ENCODE results near the gene GRAMD2A.

Gene GRAMD2A

DNA sequence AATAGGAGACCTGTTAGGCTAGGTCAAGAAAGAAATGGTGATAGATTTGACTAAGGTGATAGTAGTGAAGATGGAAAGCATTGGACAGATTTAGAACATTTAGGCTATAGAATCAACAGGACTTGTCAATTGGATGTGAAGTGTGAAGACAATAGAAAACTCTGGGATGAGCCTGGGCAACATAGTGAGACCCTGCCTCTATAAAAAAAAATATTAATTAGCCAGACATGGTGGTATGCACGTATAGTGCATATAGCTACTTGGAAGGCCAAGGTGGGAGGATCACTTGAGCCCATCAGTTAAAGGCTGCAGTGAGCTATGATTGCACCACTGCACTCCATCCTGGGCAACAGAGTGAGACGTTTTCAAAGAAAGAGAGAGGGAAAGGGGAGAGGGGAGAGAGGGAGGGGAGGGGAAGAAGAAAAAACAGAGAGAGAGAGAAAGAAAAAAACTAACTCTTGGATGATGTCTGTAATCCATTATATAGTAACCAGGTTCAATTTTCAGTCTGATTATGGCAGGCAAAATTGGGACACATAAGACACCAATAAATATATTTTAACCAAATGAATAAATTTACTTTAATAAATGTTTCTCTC, 69.8 kb downstream of the GRAMD2A start:
- no peak for DNase-seq

GRCh38 chr15:72124218-72124617, 73.4 kb downstream of the GRAMD2A start:
- no peak for DNase-seq

- DNase-seq: peak; percentile 98 to 99
Measured at GRCh38 chr15:72118017-72118978, 79.3 kb downstream of the GRAMD2A start, which contains the start of the genes MYO9A and SENP8. Gene MYO9A (minus strand): TSS chr15:72118150. CDS start chr15:72046563, 71,587 bp downstream. Gene SENP8 (plus strand): TSS chr15:72118403. CDS start chr15:72139624, 21,221 bp downstream.

DNA sequence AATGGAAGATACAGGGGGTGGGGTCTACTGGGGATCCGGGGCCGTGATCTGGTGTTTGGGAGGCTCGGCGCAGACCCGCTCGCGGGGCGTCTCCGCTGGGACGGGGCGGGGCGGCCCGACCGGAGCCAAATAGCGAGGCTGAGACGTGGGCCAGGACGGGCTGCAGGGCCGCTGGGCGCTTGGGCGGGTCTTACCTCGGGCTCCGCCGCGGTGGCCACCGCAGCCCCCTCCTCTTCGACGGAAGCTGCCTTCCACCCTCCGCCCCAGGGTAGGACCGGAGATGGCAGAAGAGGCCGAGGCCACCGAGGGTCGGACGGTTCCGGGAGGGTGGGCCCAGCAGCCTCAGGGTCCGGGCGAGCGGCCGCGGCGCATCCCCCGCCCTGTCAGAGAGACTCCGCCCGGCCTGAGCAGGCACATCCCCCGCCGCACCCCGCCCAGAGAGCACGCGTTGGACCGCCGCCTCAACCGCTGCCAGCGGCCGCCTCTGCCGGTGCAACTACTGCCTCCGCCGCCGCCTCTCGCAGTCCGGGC, 80.0 kb downstream of the GRAMD2A start:
- DNase-seq: peak; percentile 59 to 67

DNA sequence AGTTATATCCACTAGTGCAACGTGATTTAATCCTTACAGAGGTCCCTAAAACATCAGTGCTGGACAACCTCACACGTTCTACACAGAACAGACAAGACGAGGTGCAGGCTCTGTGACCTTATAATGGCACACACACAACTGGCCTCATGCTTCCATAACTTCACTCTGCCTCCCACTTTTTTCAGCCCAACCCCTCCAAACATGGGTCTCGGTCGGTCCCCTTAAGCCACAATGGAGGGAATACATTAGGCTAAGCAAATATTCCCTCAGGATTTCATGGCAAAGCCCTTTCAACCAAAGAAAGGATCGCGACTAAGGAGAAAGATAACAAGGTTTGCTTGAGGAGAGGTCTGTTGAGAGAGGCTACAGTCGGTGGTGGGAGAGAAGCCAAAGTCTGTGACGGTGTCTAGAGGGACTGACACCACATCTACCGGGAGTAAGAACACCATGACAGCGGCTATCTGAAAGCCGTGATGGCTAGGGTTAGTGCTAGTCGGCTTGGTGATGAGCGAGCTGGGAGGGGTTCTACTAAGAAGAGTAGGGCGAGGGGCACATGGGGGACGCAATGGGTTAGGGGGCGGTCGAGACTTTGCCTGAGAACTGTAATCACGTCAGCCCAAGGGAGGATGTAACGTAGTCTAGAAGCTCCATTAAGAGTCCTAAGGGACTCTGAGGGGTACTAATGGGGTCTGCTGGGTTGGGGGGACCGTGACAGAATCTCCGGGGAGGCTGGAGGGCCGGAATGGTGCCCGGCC, 80.7 kb downstream of the GRAMD2A start:
- no peak for DNase-seq

DNA sequence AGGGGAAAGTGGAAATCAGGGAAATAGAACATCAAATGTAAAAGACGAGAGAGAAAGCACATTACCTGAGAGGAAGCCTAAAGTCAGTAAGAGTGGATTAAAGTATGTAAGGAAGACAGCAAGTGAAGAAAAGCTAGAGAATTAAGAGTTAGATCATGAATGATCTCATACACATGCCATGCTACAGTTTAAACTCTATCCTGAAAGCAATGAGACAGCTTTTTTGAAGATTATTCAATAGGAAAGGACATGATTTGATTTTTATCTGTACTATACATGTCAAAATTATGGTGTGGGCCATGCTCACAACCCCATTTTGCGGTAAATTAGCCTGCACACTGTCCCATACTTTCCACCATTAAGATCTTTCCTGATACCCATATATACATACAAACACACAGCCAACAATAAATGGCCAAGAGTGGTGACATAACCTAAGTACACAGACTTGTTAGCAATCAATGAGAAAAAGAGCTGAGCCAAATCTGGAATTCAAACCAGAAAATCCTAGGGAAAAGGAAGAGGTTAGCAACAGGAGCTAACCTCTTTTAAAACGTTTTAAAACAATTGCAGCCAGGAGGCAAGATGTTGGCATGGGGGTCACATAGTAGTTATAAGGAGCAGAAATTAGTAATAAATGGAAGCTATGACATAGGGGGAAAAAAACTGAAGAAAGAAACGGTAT, 84.1 kb downstream of the GRAMD2A start:
- DNase-seq: no peak

DNA sequence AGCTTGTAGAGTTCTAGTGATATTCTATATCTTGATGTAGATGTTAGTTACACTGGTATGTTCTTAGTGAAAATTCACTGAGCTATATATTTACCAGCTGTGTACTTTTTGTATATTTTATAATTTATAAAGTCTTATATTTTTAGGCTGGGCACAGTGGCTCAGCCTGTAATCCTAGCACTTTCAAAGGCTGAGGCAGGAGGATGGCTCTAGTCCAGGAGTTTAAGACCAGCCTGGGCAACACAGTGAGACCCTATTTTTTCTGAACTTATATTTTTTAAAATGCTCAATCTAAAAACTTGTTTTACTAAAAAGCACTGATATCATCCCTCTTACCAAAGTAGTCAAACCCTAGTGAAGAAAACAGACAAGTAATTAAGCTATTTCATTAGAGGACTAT, 84.8 kb downstream of the GRAMD2A start:
- no peak for DNase-seq

GRCh38 chr15:72112116-72112515, 85.5 kb downstream of the GRAMD2A start:
- DNase-seq: no peak

- no peak for DNase-seq
Measured at GRCh38 chr15:72110355-72110754, 87.2 kb downstream of the GRAMD2A start.
